Activated gamma-delta T cell treated with Interleukin-2 at 50 U/mL for 16 hours (primary cell): ENCODE results near the gene ZDHHC14.
"Not testable (repeated sequence)": the region's sequence is repeated elsewhere in the genome, so short reads cannot be mapped to it uniquely, and the experiment has no call there.

ENCODE experiments used
- DNase-seq: peaks from one replicate; pipeline ENCODE4 v3.0.0-alpha.2; 2020

ZDHHC14 gene

DNA sequence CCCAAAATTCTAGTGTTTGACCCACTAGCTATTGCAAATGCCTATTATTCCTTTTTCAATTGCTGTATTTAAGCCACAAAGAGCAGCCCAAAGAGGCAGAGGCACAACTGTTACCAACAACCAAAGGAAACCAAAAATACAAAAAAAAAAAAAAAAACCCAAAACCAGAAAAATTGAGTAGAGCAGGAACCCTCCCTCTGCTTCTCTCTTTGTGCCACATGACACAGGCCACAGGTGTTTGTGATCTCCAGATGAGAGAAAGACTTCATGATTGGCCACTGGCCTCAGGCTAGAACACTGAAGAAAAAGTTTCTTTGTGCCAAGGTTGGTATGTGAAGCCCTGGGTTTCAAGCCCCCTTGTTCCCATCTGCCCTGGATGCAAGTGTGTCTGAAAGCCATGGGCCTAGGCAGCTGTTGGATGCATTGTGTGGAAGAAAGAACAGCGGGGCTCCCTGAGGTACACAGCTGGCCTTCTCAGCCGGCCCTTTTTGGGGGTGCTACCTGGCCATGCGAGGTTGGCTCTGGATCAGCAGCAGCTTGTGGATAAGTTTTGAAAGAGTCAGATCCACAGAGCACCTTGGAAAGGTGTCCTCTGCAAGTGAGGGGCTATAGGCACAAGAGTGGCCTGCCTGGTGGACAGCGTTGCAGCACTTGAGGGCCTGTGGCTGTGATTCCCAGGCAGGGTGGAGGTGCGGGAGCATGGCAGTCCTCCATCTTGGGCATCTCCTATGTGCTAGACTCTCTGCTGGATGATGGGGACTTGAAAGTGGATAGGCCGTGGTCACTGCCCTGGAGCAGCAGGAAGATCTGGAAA, 204.5 kb downstream of the ZDHHC14 start:
- DNase-seq: no peak

DNA sequence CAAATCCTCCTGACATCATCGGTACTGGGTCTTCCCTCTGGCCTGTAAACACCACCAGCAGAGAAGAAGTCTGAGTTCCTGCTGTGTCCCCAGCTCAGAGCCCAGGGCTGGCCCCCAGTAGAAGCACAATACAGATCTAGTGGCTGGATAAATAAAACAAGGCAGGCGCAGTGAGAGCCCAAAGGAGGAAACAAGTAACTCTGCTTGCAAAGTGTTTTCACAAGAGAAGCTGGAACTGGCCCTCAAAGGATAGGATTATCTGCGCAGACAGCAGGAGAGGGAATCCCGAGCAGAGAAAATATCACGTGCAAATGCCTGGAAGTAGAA, 205.1 kb downstream of the ZDHHC14 start:
- no peak for DNase-seq

DNA sequence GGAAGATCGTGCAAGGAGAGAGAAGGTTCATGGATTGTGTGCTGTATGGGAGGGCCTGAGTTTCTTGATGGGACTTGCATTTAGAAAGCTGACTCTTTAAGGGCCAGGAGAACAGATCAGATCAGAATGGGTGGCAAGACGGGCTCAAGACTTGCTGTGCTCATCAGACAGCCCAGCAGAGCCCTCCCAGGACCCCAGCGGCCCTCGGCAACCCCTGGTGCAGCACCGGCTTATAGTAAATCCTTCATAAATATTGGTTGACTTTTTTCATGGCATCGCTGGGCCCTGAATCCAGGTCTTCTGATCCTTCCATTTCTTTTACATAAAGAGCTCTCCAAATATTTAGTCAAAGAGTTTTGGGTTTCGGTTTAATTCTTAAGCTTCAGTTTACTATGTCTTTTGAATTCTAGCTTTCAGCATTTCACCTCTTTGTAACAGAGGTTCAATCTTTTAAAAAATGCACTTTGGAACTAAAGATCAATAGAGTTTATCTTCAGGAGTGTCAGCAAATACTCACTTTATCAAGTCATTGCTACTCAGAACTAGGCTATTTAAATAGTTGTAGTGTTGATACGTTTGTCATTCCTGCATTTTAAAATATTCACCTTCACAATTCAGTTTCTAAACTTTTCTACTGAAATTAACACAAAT, 205.6 kb downstream of the ZDHHC14 start:
- DNase-seq: no peak

DNA sequence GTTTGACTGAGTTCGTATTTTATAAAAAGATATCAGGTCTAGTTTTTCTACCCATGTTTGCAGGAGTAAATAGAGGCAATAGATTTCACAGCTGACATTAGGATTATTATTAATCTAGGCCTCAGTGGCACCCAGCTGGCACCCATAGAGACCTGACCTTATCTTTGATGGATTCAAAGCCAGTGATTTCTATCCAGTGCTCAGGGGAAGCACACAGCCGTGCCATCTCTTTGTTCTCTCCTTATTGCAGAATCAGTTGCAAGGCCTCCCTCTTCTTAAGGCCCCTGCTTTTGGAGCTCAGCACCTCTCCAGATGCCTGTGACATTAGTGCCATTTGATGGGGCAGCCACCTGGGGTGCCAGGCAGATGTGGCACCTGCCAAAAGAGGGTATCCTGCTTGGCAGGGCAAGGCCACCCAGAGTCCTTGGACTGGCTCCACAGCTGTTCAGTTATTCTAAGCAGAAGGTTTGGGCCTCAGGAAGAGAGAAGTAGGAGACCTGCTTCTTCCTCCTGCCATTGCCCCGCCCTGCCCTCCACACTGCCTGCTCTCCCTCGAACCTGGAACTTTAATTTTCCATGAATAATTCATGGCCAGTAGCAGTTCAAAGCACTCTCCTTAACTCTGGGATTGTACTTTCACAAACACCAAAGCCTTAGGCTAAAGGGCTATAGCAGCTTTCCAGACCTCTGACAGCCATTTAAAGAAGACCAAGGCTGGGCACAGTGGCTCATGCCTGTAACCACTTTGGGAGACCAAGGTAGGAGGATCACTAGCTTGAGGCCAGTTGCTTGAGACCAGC, 206.3 kb downstream of the ZDHHC14 start:
- no peak for DNase-seq

GRCh38 chr6:157590654-157591053, 209.7 kb downstream of the ZDHHC14 start:
- DNase-seq: not testable (repeated sequence)

DNA sequence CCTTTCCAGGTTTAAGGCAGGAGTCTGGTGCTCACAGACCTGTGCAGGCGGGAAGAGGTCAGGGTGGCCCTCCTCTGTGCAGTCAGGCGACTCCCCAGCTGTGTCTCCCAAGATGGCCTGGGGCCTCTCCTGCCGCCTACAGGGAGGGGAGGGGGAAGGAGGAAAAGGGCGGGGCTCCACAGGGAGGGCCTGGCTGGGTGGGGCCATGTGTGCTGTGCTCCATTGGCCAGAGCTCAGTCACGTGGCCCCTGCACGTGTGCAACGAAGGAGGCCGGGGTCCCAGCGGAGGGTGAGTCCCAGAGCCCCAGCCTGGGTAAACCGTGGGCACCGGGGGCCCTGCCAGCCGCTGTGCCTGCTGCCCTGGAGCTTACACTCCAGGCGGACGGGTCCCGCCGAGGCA, 211.6 kb downstream of the ZDHHC14 start:
- no peak for DNase-seq

GRCh38 chr6:157592980-157593379, 212.0 kb downstream of the ZDHHC14 start:
- no peak for DNase-seq

GRCh38 chr6:157593596-157593995, 212.6 kb downstream of the ZDHHC14 start:
- no peak for DNase-seq

DNA sequence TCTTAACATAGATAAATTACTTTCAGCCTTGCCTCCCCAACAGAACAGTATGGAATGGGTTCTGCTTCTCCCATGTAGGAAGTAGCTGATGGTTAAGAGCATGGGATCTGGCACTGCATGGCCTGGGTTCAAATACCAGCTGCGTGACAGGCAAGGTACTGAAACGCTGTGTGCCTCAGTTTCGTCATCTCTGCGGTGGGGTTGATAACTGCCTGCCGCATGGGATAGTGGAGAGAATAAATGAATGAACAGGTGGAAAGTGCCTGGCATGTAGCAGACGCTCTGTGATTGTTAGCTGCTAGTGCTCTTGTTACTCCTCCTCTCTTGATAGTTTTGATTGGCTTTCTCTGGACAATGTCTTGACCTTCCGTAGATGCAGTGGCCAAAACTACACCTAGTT, 213.3 kb downstream of the ZDHHC14 start:
- DNase-seq: no peak

GRCh38 chr6:157595768-157596167, 214.8 kb downstream of the ZDHHC14 start:
- DNase-seq: no peak

GRCh38 chr6:157596461-157596860, 215.5 kb downstream of the ZDHHC14 start:
- DNase-seq: no peak

DNA sequence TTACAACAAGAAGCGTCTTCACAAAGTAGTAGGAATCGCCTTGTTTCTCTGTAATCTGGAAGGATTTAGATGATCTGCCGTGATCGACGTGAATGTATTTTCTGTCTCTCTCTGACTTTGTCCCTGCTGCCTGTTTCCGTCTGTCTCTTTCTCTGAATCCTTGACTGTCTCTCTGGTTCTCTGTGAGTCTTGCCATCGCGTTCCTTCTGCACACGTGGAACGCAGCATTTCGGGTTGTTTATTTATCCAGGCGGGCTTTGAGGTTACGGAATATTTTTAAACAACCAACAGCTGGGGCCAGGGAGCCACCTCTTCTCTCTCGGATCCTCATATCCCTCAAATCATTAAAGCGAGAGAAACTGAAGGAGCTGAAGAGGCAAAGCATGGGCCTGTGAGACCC, 215.9 kb downstream of the ZDHHC14 start:
- no peak for DNase-seq

DNA sequence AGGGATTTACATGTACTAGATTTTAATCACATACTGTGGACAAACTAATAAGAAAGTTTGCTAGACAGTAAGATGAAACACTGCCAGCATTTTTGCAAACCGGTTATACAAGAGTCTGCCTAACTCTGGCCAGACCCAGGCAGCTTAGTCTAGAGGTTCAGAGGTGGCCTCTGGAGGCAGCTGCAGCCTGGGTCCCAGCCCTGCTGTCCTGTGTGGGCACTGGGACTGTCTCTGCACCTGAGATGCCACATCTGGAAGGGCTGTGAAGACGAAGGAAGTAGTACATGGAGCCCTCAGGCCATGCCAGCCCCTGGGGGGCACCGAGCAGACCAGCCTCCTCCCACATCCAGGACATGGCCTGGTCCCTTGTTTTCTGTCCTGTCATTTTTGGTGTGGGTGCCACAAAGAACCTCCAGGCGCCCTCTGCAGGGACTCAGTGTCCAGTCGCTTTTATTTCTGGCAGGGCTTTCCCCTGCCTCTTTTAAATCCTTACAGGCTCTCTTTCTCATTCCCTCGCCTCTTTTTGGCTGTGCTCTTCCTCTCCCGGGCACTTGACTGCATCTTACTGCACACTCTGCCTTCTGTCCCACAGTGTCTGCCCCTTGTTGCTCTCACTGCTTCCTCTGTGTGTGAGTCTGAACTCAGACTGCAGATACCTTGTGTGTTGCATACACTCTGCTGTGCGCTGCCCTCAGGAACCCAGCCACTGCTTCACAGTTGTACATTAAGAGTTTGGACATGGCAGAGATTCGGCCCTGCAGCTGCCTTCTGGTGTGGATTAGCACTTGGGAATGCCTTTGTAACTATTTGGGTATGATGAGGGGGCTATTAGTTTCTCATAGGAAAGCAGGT, 216.7 kb downstream of the ZDHHC14 start:
- peak; percentile 12 for DNase-seq

- no peak for DNase-seq
Observed at GRCh38 chr6:157599191-157599590, 218.2 kb downstream of the ZDHHC14 start.

- DNase-seq: no peak
Observed at GRCh38 chr6:157600807-157601206, 219.8 kb downstream of the ZDHHC14 start.

GRCh38 chr6:157602521-157603295, 221.7 kb downstream of the ZDHHC14 start:
- DNase-seq: no peak

- no peak for DNase-seq
Observed at GRCh38 chr6:157603314-157603940, 222.4 kb downstream of the ZDHHC14 start.

DNA sequence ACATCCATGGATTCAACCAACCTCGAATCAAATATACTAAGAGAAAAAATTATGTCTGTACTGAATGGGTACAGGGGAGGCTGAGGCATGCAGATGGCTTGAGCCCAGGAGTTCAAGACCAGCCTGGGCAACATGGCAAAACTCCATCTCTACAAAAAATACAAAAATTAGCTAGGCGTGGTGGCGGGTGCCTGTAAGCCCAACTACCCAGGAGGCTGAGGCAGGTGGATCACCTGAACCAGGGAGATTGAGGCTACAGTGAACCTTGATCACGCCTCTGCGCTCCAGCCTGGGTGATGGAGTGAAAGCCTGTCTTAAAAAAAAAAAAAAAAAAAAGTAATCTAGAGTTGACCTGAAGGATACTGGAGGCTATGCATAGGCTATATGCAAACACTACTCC, 223.0 kb downstream of the ZDHHC14 start:
- no peak for DNase-seq

DNA sequence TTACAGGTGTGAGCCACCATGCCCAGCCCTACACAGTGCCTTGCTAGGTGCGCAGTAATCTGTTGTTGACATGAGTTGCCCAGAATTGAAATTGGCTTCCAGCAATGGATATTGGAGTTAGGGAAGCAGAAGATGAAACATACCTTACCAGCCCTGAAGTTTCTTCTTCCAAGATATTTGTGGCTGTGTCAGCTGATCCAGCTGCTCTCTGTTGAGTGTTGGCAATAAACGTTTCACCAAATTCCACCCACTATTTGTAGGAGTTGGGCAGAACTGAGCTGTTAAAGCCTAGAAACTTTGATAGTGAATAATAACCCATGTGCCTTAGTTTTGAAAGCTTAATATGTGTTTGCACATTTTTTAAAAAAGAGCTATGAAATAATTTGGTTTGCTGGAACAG, 223.8 kb downstream of the ZDHHC14 start:
- DNase-seq: no peak

DNA sequence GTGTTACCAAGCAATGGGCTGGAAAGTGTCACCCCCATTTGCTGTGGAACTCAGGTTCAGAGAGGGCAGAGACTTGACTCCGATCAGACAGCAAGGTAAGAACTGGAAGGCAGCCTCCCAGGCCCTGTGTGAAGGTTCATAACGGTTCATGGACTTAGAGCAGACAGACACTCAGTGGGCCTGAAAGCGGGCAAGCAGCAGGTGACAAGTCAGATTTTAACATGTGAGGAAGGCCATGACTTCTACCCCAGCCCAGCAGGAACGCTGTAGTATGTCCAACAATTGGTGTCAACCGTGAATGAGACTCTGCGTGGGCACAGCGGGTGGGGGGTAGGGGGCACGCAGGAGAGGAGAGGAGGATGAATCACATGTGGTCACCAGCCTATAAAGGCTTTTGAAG, 224.5 kb downstream of the ZDHHC14 start:
- no peak for DNase-seq

- no peak for DNase-seq
Observed at GRCh38 chr6:157606516-157606915, 225.5 kb downstream of the ZDHHC14 start.
